GM12892 (cell line): ENCODE measurements around the gene FAM222B.
"Not testable (repeated sequence)": the region's sequence is repeated elsewhere in the genome, so short reads cannot be mapped to it uniquely, and the experiment has no call there.

ENCODE experiments used
- DNase-seq: peaks from one replicate; pipeline ENCODE4 v3.0.0; 2011; ENCODE audit not compliant: insufficient read length
- FAIRE-seq: peaks from 2 replicates; lab custom pipeline; 2011; peaks lifted over from hg19 to GRCh38; lab: Jason Lieb, UNC
- POLR2A ChIP-seq: IDR thresholded peaks from 2 replicates; pipeline ENCODE4 v1.6.1; 2011; ENCODE audit warnings: low read depth, low read length, control low read depth
- POLR2AphosphoS5 ChIP-seq: IDR thresholded peaks from 2 replicates; pipeline ENCODE4 v1.6.1; 2011; ENCODE audit warnings: low read depth, low read length, control low read depth
- TAF1 ChIP-seq: IDR thresholded peaks from 2 replicates; pipeline ENCODE4 v1.6.1; 2011; ENCODE audit warnings: low read depth, mild to moderate bottlenecking, control low read depth, low read length, borderline replicate concordance

FAM222B gene

DNA sequence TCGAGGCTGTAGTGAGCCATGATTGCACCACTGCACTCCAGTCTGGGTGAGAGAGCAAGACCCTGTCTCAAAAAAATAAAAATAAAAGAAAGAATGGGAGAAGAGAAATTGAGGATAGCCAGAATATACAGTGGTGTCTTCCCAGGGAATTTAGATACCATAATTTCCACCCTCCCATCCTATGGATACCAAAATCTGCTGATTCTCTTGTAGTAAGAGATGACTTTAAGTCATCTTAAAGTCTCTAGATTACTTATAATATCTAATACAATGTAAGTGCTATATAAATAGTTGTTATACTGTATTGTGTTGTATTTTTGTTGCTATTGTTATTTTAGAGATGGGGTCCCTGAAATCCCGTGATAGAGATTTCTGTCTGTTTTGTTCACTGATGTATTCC is 10.7 kb upstream of the FAM222B start:
- TF ChIP-seq TAF1 = no peak
- no peak for TF ChIP-seq POLR2A
- TF ChIP-seq POLR2AphosphoS5 = no peak
- no peak for FAIRE-seq
- no peak for DNase-seq

DNA sequence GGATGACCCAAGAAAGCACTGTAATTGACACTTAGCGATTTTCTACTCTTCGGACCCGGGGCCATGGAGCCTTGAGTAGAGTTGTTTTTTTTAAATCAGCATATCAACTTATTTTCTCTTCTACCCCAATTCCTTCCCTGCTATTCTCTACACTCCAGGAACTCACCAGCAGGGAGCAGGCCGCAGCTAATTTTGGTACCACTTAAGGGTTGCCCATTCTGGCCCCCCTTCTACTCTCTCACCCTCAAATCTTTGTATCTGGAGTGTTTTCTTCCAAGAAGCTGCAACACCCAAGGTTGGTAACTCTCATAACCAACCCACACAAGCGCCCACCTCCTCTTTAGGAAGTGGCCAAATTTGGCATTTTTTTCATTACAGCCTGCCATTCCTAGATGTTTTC is 6.7 kb upstream of the FAM222B start:
- DNase-seq (no peak), FAIRE-seq (no peak)
- TF ChIP-seq POLR2AphosphoS5 (no peak), TAF1 (no peak), POLR2A (no peak)

DNA sequence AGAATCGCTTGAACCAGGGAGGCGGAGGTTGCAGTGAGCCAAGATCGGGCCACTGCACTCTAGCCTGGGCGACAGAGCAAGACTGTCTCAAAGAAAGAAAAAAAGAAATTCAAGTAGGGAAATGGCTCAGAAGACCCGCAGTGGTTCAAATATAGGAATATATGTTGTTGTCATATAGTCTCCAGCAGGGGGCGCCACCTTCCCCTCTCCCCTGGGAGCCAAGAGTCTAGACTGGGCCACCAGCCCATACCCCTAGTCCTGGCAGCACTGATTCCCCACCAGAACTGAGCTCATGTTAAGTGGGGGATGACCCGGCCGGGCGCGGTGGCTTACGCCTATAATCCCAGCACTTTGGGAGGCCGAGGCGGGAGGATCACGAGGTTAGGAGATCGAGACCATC is 6.1 kb upstream of the FAM222B start:
- DNase-seq = peak; percentile 51
- not testable (repeated sequence) for FAIRE-seq

DNA sequence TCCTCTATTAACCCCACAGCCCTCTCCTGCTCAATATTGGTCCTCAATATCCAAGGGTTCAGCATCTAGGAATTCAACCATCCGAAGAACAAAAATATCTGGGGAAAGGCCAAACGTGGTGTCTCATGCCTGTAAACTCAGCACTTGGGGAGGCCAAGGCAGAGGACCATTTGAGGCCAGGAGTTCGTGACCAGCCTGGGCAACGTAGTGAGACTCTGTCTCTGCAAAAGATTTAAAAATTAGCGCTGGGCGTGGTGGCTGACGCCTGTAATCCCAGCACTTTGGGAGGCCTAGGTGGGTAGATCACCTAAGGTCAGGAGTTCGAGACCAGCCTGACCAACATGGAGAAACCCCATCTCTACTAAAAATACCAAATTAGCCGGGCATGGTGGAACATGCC is 4.1 kb upstream of the FAM222B start:
- not testable (repeated sequence) for FAIRE-seq

DNA sequence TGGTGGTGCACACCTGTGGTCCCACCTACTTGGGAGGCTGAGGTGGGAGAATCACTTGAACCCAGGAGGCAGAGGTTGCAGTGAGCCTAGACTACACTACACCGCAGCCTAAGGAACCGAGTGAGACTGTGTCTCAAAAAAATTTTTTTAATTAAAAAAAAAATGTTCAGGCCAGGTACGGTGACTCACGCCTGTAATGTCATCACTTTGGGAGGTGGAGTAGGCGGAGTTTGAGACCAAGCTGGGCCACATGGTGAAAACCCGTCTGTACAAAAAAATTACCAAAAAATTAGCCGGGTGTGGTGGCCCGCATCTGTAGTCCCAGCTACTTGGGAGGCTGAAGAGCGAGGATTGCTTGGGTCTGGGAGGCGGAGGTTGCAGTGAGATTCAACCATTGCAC is 3.6 kb upstream of the FAM222B start:
- DNase-seq = no peak
- FAIRE-seq = no peak
- TF ChIP-seq POLR2A (no peak), POLR2AphosphoS5 (no peak), TAF1 (no peak)

More for the DNA sequence above, 4.1 kb upstream of the FAM222B start:
- not testable (repeated sequence) for DNase-seq

DNA sequence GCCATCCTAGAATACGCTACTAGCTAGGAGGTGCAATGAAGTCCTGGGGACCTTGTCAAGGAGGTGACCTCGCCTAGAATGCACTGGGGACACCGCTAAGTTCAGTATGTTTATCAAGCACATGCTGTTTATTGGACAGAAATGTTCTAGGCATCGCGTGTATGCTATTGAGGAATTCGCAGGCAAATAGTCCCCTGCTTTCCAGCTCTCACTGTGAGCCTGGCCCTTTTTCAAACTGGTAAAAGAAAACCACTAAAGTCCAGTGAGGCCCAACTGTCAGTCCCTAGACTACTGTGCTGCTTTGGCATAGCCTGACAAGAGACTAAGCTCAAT is 1.2 kb upstream of the FAM222B start:
- no peak for DNase-seq
- no peak for FAIRE-seq
- no peak for TF ChIP-seq TAF1
- no peak for TF ChIP-seq POLR2A
- TF ChIP-seq POLR2AphosphoS5 = no peak

DNA sequence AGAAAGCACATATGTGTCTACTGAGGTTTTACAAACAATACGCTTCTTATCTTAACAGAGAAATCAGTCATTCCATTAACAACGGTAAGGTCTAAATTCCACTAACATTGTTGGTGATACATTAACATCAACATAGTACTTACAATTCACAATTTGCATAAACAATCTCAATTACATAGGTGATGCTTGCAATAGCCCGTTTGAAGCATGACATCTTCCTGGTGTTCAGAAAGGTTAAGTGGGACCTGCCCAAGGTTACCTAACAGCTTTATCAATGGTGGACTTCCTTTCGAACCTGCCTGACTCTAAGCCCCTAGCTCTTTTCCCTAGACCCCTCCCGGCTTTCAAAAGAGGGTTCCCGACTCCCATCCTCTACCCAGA is 699 bp downstream of the FAM222B start:
- no peak for DNase-seq
- no peak for TF ChIP-seq TAF1
- no peak for TF ChIP-seq POLR2AphosphoS5
- TF ChIP-seq POLR2A = no peak
- FAIRE-seq = no peak

DNA sequence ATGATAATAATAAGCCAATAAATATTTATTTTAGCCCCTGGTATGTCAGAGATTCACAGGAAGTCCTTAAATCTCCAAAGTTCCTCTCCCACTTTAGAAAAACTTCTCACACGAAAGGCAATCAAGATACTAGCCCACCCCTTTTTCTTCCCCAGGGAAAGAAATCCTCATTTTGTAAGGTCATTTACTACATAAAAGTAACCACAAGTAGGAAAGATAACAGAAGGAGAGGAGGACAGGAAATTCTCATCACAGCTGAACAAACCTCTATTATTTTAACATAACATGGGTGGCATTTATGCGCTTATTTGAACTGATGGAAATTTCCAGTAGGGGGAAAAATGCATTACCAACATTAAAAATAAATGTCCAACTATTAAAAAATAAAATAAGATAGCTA is 3.4 kb downstream of the FAM222B start:
- TF ChIP-seq TAF1 = no peak
- no peak for FAIRE-seq
- DNase-seq = no peak

DNA sequence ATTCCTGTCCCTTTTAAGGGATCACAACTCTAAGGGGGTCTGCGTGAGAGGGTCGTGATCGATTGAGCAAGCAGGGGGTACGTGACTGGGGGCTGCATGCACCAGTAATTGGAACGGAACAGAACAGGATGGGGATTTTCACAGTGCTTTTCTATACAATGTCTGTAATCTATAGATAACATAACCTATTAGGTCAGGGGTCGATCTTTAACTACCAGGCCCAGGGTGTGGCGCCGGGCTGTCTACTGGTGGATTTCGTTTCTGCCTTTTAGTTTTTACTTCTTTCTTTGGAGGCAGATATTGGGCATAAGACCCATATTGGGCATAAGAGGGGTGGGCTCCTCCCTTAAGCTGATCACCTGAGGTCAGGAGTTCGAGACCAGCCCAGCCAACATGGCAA is 6.0 kb downstream of the FAM222B start:
- FAIRE-seq, DNase-seq: not testable (repeated sequence)

DNA sequence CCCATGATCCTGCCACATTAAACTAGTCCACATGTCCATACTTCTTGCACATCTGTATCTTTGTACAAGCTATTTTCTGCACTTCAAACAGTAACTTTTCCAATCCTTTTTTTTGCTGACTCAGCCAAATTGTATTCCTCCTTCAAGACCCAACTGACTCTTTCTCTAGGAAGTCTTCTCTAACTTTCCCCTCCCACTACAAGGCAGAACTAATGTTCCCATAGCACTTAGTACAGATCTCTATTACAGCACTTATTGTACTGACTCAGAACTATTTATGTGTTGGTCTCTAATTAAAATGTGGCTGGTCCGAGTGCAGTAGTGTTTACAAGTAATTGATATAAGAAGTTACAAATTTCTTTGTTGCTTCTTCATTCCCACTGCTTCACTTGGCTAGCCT is 8.2 kb downstream of the FAM222B start:
- DNase-seq (no peak), FAIRE-seq (no peak)
- TF ChIP-seq TAF1 (no peak), POLR2AphosphoS5 (no peak), POLR2A (no peak)

DNA sequence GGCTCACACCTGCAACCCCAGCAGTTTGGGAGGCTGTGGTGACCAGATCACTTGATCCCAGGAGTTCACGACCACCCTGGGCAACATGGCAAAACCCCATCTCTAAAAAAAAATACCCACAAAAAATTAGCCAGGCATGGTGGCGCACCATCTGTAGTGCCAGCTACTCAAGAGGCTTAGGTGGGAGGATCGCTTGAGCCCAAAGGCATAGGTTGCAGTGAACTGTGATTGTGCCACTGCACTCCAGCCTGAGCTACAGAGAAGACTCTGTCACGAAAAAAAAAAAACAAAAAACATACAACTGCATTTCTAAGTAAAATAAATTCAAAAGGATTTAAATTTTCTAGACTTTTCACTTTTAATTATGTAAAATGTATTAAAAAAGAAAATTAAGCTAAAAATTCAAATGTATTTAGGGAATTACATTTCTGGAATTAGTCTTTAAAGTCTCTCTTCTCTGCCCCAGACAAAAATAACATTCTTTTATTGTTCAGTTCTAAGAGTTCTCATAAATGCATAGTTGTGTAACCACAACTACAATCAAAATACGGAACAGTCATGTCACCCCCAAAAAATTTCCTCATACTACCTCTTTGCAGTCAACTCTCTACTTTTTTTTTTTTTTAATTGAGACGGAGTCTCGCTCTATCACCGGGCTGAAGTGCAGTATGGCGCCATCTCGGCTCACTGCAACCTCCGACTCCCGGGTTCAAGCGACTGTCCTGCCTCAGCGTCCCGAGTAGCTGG is 14.1 kb downstream of the FAM222B start:
- no peak for DNase-seq
- TF ChIP-seq TAF1 (no peak), POLR2A (no peak), POLR2AphosphoS5 (no peak)
- FAIRE-seq = no peak

DNA sequence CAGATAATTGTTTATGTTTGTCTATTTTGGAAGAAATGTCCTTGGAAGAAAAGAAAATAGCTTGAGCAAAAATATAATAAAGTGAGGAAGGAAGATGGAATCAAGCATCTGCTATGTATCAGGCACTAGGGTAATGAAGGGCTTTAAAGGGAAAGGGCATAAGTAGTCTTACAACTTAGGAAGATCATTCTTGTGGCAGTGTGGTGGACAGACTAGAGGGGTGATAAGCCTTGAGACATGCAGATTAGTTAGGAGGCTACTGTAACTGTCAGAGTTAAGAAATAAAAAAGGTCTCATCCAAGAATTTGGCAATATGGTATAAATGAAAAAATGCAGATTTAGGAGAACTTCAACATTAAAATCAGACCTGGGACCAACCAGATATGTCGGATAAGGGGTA is 14.9 kb downstream of the FAM222B start:
- no peak for FAIRE-seq
- no peak for DNase-seq
- TF ChIP-seq TAF1 (no peak), POLR2AphosphoS5 (no peak), POLR2A (no peak)

DNA sequence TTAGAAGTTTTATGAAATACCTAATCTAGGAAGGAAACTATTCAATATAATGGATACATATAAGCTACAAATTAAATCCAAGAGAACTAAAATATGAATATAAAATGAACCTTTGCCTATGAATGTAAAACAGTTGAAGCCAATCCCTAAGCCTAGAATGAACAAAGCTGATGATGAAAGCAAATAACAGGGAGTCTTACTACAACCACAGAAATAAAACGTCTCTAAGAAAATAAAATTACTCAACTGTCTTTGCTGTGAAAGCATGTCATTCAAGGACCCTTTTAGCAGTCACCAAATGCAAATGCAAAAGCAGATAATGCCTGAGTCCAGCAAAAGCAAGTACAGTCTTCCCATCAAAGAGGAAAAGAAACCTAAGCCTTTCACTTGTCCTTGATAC is 23.0 kb downstream of the FAM222B start:
- no peak for FAIRE-seq
- TF ChIP-seq POLR2A (no peak), TAF1 (no peak), POLR2AphosphoS5 (no peak)

More for the DNA sequence above, 23.0 kb downstream of the FAM222B start:
- DNase-seq = no peak
